Measurements from ENCODE around the gene PDE4D.

DNA sequence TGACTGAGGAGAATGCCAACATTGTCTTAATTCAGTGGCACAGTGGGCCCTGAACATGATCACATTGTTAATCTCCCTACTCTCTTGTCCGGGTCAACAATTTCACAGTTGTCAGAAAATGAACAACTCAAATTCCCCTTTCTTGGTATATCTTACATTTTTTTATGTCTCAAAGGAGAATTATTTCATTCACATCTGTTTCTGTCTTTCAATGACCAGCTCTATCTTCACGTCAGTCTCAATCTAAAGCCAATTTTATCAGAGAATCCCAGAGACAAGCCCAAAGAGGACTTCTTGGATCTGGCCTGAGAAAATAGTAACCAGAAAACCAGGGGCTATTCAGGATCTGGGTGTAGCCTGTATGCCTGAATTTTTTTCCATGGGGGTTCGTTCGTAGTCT, 477.5 kb downstream of the PDE4D start:
- TF ChIP-seq YY1 (IDR thresholded peaks at IDR 0.05; ENCODE audit: insufficient read depth, insufficient read length) (no peak), ZNF274 (IDR thresholded peaks at IDR 0.05; ENCODE audit: low read depth, low read length) (no peak)

Measured in NT2/D1 (cell line).